Lung (tissue), 12 donors: ENCODE measurements around the gene REXO1. TPM values are rescaled to one million over a fixed set of nuclear protein-coding genes. Genes with fewer than 3 reads are reported as not detected.

Experiments
- ATAC-seq: fragments of 200-7000 bp; cut with Tn5 transposase; one replicate; pipeline ENCODE4 v1.9.1; 2020; ENCODE audit warnings: moderate number of reproducible peaks; ENCODE audit not compliant: insufficient read depth, low FRiP score
- DNase-seq, 3 donors: peaks; one replicate each; pipeline ENCODE4 v3.0.0-alpha.2; 2013 to 2017
- H3K27ac ChIP-seq, 2 donors: one replicate each; pipeline ENCODE4 v1.5.1; 2013; ENCODE audit warnings: mild to moderate bottlenecking in 2 of 2, moderate library complexity in 2 of 2, control low read depth in 1 of 2, inconsistent platforms in 1 of 2, low read depth in 1 of 2, low read length in 1 of 2
- H3K27me3 ChIP-seq, 3 donors: one replicate each; pipeline ENCODE4 v1.5.1; 2013; ENCODE audit warnings: low read length in 2 of 3; ENCODE audit not compliant: control insufficient read depth in 3 of 3, insufficient read depth in 3 of 3
- H3K36me3 ChIP-seq, 4 donors: one replicate each; pipeline ENCODE4 v1.5.1; 2013; ENCODE audit warnings: low read length in 4 of 4, mild to moderate bottlenecking in 1 of 4, moderate library complexity in 1 of 4; ENCODE audit not compliant: control insufficient read depth in 4 of 4, insufficient read depth in 4 of 4
- H3K4me1 ChIP-seq, 5 donors: one replicate each; pipeline ENCODE4 v1.5.1; 2013; ENCODE audit warnings: low read length in 5 of 5, mild to moderate bottlenecking in 2 of 5, moderate library complexity in 1 of 5; ENCODE audit not compliant: control insufficient read depth in 5 of 5, insufficient read depth in 5 of 5
- H3K4me3 ChIP-seq: one replicate; pipeline ENCODE4 v1.5.1; 2013; ENCODE audit warnings: mild to moderate bottlenecking, control low read depth, moderate library complexity
- H3K9ac ChIP-seq, 2 donors: one replicate each; pipeline ENCODE4 v1.5.1; 2013; ENCODE audit warnings: low read length in 2 of 2, control low read depth in 1 of 2; ENCODE audit not compliant: insufficient read depth in 1 of 2
- H3K9me3 ChIP-seq, 4 donors: one replicate each; pipeline ENCODE4 v1.5.1; 2013; ENCODE audit warnings: low read length in 3 of 4, mild to moderate bottlenecking in 1 of 4, moderate library complexity in 1 of 4; ENCODE audit not compliant: control insufficient read depth in 4 of 4, insufficient read depth in 3 of 4
- CTCF ChIP-seq: IDR thresholded peaks from 2 replicates; pipeline ENCODE4 v1.5.1; 2012; ENCODE audit warnings: mild to moderate bottlenecking; ENCODE audit errors: control extremely low read depth, extremely low read depth
- WGBS, 2 donors: extraction: QIAGEN DNeasy Blood & Tissue Kit; methylation state at CpG; one replicate each; pipeline ENCODE4 v1.1.7; 2013; 5-methylcytosine and 5-hydroxymethylcytosine counted together
- polyA plus RNA-seq, 2 donors: library from polyadenylated mRNA; stranded (reverse); fragments of 200-250 nt; gene quantifications; one replicate each; pipeline ENCODE4 v1.2.1, GENCODE V29; 2013
- total RNA-seq, 2 donors: library from RNA; depleted of rRNA in 1 of 2; stranded (reverse); fragments of >200 nt in 1 of 2; gene quantifications; one replicate each; pipeline ENCODE4 v1.2.1, GENCODE V29; 2014 to 2021
- donor health status: control.
- donor health status: control.
- donor health status: Bipolar disorder and iron deficiency.
- donor health status: healthy.
- donor health status: DM: yes; HTN: yes; CAD: no.

REXO1 gene
- total and polyA plus RNA-seq, 4 donors = 15.6 to 40.3 (median 27.2) TPM

- H3K4me3 ChIP-seq = no peak overlapping the region
- ATAC-seq (no peak), DNase-seq (peak in 1 of 3 donors; percentile 10)
- H3K4me1 ChIP-seq = peaks cover 3 to 27% (median 12%) of the 10 kb centered on the region in 5 donors
- H3K27ac ChIP-seq = no peak overlapping the region
- H3K27me3 ChIP-seq = no peaks in the 10 kb centered on the region
- H3K9me3 ChIP-seq = no peaks in the 10 kb centered on the region
- peaks cover 0 to 19% (median 0%) of the 10 kb centered on the region in 4 donors for H3K36me3 ChIP-seq
- WGBS, 2 donors = 78 to 82% methylated on average over 15 of the region's 15 CpGs
- no peak overlapping the region for H3K9ac ChIP-seq
- TF ChIP-seq CTCF = no peak
Observed at GRCh38 chr19:1871140-1871597, 22.9 kb upstream of the REXO1 start.

DNA sequence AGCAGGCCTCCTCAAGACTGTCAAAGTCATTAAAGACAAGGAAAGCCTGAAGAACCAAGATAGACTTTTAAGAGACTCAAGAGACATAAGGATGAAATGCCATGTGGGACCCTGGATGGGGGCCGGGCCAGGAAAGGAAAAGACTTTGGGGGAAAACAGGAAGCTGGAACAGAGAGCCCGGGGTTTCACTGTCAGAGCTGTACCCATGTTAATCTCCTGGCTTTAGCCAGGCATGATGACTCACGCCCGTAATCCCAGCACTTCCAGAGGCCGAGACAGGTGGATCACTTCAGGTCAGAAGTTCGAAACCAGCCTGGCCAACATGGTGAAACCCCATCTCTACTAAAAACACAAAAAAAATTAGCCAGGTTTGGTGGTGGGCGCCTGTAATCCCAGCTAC is 20.7 kb upstream of the REXO1 start:
- ATAC-seq (no peak), DNase-seq (no peak)
- Histone ChIP-seq H3K36me3 (peaks cover 0 to 19% (median 0%) of the 10 kb centered on the region in 4 donors), H3K9ac (no peak overlapping the region), H3K9me3 (no peaks in the 10 kb centered on the region), H3K27me3 (no peaks in the 10 kb centered on the region), H3K27ac (no peak overlapping the region), H3K4me1 (peaks cover under 1 to 18% (median 12%) of the 10 kb centered on the region in 5 donors), H3K4me3 (no peak overlapping the region)
- TF ChIP-seq CTCF = no peak
- WGBS, 2 donors = 81 to 83% methylated on average over 7 of the region's 7 CpGs

GRCh38 chr19:1867349-1867724 is 19.1 kb upstream of the REXO1 start:
- no peak for ATAC-seq

More at GRCh38 chr19:1867349-1867724, 19.1 kb upstream of the REXO1 start:
- Histone ChIP-seq H3K4me3 (no peak overlapping the region), H3K27ac (no peak overlapping the region), H3K36me3 (peaks cover 0 to 8% (median 0%) of the 10 kb centered on the region in 4 donors), H3K27me3 (no peaks in the 10 kb centered on the region), H3K9me3 (no peaks in the 10 kb centered on the region), H3K9ac (no peak overlapping the region), H3K4me1 (peaks cover 0 to 8% (median 4%) of the 10 kb centered on the region in 5 donors)
- no peak for DNase-seq
- WGBS, 2 donors = 95 to 96% methylated on average over 9 of the region's 9 CpGs
- TF ChIP-seq CTCF = no peak
